GM12878 (cell line): Measurements from ENCODE around the gene DST. TPM values are rescaled to one million over a fixed set of nuclear protein-coding genes. Genes with fewer than 3 reads are reported as not detected.

Source experiments
- ATAC-seq: fragments of 200-7000 bp; cut with Tn5 transposase; 3 replicates; pipeline ENCODE4 v1.9.1; 2020; ENCODE audit warnings: mild to moderate bottlenecking, moderate library complexity
- BruUV-seq: library from RNA; stranded (reverse); fragments of 400-500 nt; replicated peaks from 2 replicates; lab custom pipeline; 2021; lab: Mats Ljungman, UMichigan
- CTCF ChIA-PET: fragments of 300-600 bp; sonication (Branson Sonifier 250); formaldehyde crosslinking; extraction: SDS; loops from one replicate; lab custom pipeline; 2021; ENCODE audit warnings: inconsistent platforms; lab: Yijun Ruan, JAX
- POLR2A ChIA-PET: fragments of 350-600 bp; formaldehyde crosslinking; extraction: SDS; loops from one replicate; lab custom pipeline; 2021; ENCODE audit warnings: inconsistent platforms; lab: Charles Lee
- RAD21 ChIA-PET: fragments of 300-600 bp; sonication (Branson Sonifier 250); formaldehyde crosslinking; loops from one replicate; lab custom pipeline; 2023; ENCODE audit warnings: antibody characterized with exemption; ENCODE audit not compliant: unreplicated experiment; lab: Charles Lee
- SMC1A ChIA-PET: fragments of 300-600 bp; sonication (Branson Sonifier 250); formaldehyde crosslinking; loops from one replicate; lab custom pipeline; 2023; ENCODE audit not compliant: unreplicated experiment, uncharacterized antibody; lab: Charles Lee
- DNase-seq: peaks from one replicate; pipeline ENCODE4 v3.0.0-alpha.2; 2011; ENCODE audit warnings: low read depth, low spot score
- FAIRE-seq: peaks from 3 replicates; lab custom pipeline; 2011; peaks lifted over from hg19 to GRCh38; lab: Jason Lieb, UNC
- H2AFZ ChIP-seq: 2 replicates; pipeline ENCODE4 v1.6.0; 2011; ENCODE audit warnings: low read depth, low read length, control low read depth; ENCODE audit not compliant: control insufficient read depth
- H3K27ac ChIP-seq: 2 replicates; pipeline ENCODE4 v1.5.1; 2011; ENCODE audit warnings: control low read depth; ENCODE audit not compliant: control insufficient read depth, insufficient read depth
- H3K27me3 ChIP-seq, 2 experiments: replicated peaks in 1 of 2; 2 replicates each; pipeline versions ENCODE4 v1.6.0 to v1.6.1; 2011; ENCODE audit warnings: low read length in 1 of 2; ENCODE audit not compliant: control insufficient read depth in 2 of 2, insufficient read depth in 2 of 2
- H3K36me3 ChIP-seq, 2 experiments: 2 replicates each; pipeline ENCODE4 v1.5.1; 2011; ENCODE audit warnings: low read length in 1 of 2; ENCODE audit not compliant: control insufficient read depth in 2 of 2, insufficient read depth in 2 of 2
- H3K4me1 ChIP-seq: 2 replicates; pipeline ENCODE4 v1.6.1; 2011; ENCODE audit warnings: mild to moderate bottlenecking, low read length, moderate library complexity, mixed read lengths; ENCODE audit not compliant: control insufficient read depth, insufficient read depth
- H3K4me2 ChIP-seq: 2 replicates; pipeline ENCODE4 v1.6.0; 2011; ENCODE audit warnings: control low read depth; ENCODE audit not compliant: control insufficient read depth, insufficient read depth
- H3K4me3 ChIP-seq: fragments of 200-600 bp; sonication (generic); 2 replicates; pipeline ENCODE4 v1.5.1; 2016
- H3K79me2 ChIP-seq: 2 replicates; pipeline ENCODE4 v1.6.0; 2011; ENCODE audit warnings: low read length; ENCODE audit not compliant: control insufficient read depth, insufficient read depth
- H3K9ac ChIP-seq: 2 replicates; pipeline ENCODE4 v1.8.0; 2011; ENCODE audit warnings: low read length, control low read depth, mixed read lengths; ENCODE audit not compliant: control insufficient read depth, insufficient read depth
- H3K9me3 ChIP-seq: replicated peaks from 3 replicates; pipeline ENCODE4 v1.5.1; 2011; ENCODE audit warnings: mild to moderate bottlenecking, low read length; ENCODE audit not compliant: control insufficient read depth, insufficient read depth
- H4K20me1 ChIP-seq: 2 replicates; pipeline ENCODE4 v1.6.0; 2011; ENCODE audit not compliant: control insufficient read depth, insufficient read depth
- CHD4 ChIP-seq: fragments of 200-600 bp; sonication (generic); IDR thresholded peaks from 2 replicates; pipeline ENCODE4 v1.6.1; 2016; ENCODE audit warnings: mild to moderate bottlenecking
- EGR1 ChIP-seq, 2 experiments: IDR thresholded peaks; 1 replicate in 1 of 2; 2 replicates in 1 of 2; pipeline ENCODE4 v1.6.1; 2011 to 2012; ENCODE audit warnings: low read depth in 2 of 2, low read length in 2 of 2, borderline replicate concordance in 1 of 2, mild to moderate bottlenecking in 1 of 2, moderate library complexity in 1 of 2
- HDGF ChIP-seq: fragments of 450-650 bp; IDR thresholded peaks from 2 replicates; pipeline ENCODE4 v1.6.1; 2016; ENCODE audit warnings: antibody characterized with exemption
- MEF2A ChIP-seq: IDR thresholded peaks from 2 replicates; pipeline ENCODE4 v1.6.1; 2011; ENCODE audit warnings: low read depth, mild to moderate bottlenecking, low read length, moderate library complexity; ENCODE audit not compliant: insufficient read depth
- POLR2A ChIP-seq: IDR thresholded peaks from 2 replicates; pipeline ENCODE4 v1.6.1; 2011; ENCODE audit warnings: low read depth, mild to moderate bottlenecking, low read length
- POLR2AphosphoS2 ChIP-seq: IDR thresholded peaks from 2 replicates; pipeline ENCODE4 v1.6.1; 2011; ENCODE audit warnings: low read depth, mild to moderate bottlenecking, low read length, improper control_type of control experiment, moderate library complexity
- SRF ChIP-seq, 2 experiments: IDR thresholded peaks; 2 replicates each; pipeline ENCODE4 v1.6.1; 2011; ENCODE audit warnings: low read depth in 2 of 2, low read length in 2 of 2, mild to moderate bottlenecking in 1 of 2, moderate library complexity in 1 of 2
- ZBTB33 ChIP-seq: fragments of 450-650 bp; IDR thresholded peaks from 2 replicates; pipeline ENCODE4 v1.6.1; 2017; ENCODE audit warnings: mild to moderate bottlenecking
- WGBS: methylation state at CpG from one replicate; pipeline ENCODE4 v1.1.6; 2016; ENCODE audit warnings: low lambda C conversion rate; ENCODE audit not compliant: insufficient replicate concordance, insufficient coverage; ENCODE audit errors: missing lambda C conversion rate; 5-methylcytosine and 5-hydroxymethylcytosine counted together
- in situ Hi-C: fragments of 300-500 bp; cut with MboI; formaldehyde crosslinking; loops from 9 replicates; pipeline ENCODE4 v1.14.3; 2018; ENCODE audit warnings: mixed read lengths
- intact Hi-C: fragments of 100-400 bp; cut with micrococcal nuclease; formaldehyde crosslinking; loops from one replicate; pipeline ENCODE4 v1.14.2; 2022; ENCODE audit not compliant: unreplicated experiment
- polyA plus RNA-seq, 11 experiments: library from polyadenylated mRNA; depleted of rRNA in 4 of 11; unstranded in 6 of 11; stranded (reverse) in 5 of 11; fragments of >200 nt; fragmentation: Nextera tagmentation in 4 of 11; fragmentation: Illumina TruSeq in 1 of 11; extraction: Ambion mirVana in 4 of 11; extraction: Trizol in 1 of 11; gene quantifications; 1 replicate in 1 of 11; 2 replicates in 10 of 11; pipeline versions ENCODE4 v1.2.1 to v1.2.3, GENCODE V29; 2011 to 2016; ENCODE audit warnings: inconsistent platforms in 2 of 11, missing spikeins in 2 of 11, low read depth in 1 of 11
- total RNA-seq, 4 experiments: library from RNA; depleted of rRNA in 3 of 4; stranded (reverse); fragments of >200 nt in 3 of 4; fragmentation: Illumina TruSeq in 1 of 4; extraction: Trizol in 1 of 4; gene quantifications; 2 replicates each; pipeline versions ENCODE4 v1.2.1 to v1.2.3, GENCODE V29; 2013 to 2021
- TF ChIP-seq, protein P1 (sequence below): IDR thresholded peaks from 2 replicates; pipeline ENCODE4 v1.6.1; 2012; ENCODE audit warnings: low read depth, low read length, improper control_type of control experiment
- TF ChIP-seq, protein P2 (sequence below): IDR thresholded peaks from 2 replicates; pipeline ENCODE4 v1.6.1; 2011; ENCODE audit warnings: borderline replicate concordance, low read depth, mild to moderate bottlenecking, moderate library complexity, mixed read lengths, low read length; ENCODE audit not compliant: insufficient read depth; ENCODE audit errors: extremely low read length
- TF ChIP-seq, protein P3 (sequence below): fragments of 150-350 bp; IDR thresholded peaks from 2 replicates; pipeline ENCODE4 v1.6.1; 2014; ENCODE audit warnings: mild to moderate bottlenecking, low read depth, low read length

DST gene
- total and polyA plus RNA-seq, 10 of the 15 experiments (the other 5 are each of a cell fraction or from before 2014, with no cell fraction given) = 32.1 to 156 (median 75.0) TPM

- in situ Hi-C loops (no loop called here), intact Hi-C loops (no loop called here)
- DNase-seq (no peak), ATAC-seq (peak; percentile 42; the same call in 2 of the 3 replicates), FAIRE-seq (no peak)
- no peaks in the 10 kb centered on the region for H4K20me1 ChIP-seq
- H3K27me3 ChIP-seq = no peaks in the 10 kb centered on the region
- TF ChIP-seq, protein P1, sequence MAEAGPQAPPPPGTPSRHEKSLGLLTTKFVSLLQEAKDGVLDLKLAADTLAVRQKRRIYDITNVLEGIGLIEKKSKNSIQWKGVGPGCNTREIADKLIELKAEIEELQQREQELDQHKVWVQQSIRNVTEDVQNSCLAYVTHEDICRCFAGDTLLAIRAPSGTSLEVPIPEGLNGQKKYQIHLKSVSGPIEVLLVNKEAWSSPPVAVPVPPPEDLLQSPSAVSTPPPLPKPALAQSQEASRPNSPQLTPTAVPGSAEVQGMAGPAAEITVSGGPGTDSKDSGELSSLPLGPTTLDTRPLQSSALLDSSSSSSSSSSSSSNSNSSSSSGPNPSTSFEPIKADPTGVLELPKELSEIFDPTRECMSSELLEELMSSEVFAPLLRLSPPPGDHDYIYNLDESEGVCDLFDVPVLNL = no peak
- TF ChIP-seq MEF2A = no peak
- no peak for TF ChIP-seq ZBTB33
- TF ChIP-seq POLR2A = no peak
- TF ChIP-seq, protein P2, sequence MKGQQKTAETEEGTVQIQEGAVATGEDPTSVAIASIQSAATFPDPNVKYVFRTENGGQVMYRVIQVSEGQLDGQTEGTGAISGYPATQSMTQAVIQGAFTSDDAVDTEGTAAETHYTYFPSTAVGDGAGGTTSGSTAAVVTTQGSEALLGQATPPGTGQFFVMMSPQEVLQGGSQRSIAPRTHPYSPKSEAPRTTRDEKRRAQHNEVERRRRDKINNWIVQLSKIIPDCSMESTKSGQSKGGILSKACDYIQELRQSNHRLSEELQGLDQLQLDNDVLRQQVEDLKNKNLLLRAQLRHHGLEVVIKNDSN = no peak
- no peak for TF ChIP-seq HDGF
- TF ChIP-seq CHD4 = no peak
- no peak for TF ChIP-seq POLR2AphosphoS2
- TF ChIP-seq EGR1 (IDR thresholded peaks at IDR 0.05; ENCODE audit: borderline replicate concordance in 1 of 2, low read depth in 2 of 2, low read length in 2 of 2) = no peak
- no peak for TF ChIP-seq SRF (IDR thresholded peaks at IDR 0.05; ENCODE audit: low read depth in 2 of 2, low read length in 2 of 2)
- TF ChIP-seq, protein P3, sequence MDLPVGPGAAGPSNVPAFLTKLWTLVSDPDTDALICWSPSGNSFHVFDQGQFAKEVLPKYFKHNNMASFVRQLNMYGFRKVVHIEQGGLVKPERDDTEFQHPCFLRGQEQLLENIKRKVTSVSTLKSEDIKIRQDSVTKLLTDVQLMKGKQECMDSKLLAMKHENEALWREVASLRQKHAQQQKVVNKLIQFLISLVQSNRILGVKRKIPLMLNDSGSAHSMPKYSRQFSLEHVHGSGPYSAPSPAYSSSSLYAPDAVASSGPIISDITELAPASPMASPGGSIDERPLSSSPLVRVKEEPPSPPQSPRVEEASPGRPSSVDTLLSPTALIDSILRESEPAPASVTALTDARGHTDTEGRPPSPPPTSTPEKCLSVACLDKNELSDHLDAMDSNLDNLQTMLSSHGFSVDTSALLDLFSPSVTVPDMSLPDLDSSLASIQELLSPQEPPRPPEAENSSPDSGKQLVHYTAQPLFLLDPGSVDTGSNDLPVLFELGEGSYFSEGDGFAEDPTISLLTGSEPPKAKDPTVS = no peak
- H3K9me3 ChIP-seq = no peaks in the 10 kb centered on the region; the same call in none of the 3 replicates
- POLR2A ChIA-PET = interaction anchor here (1.0 kb wide), 1 partner anchor 175 kb away, joined by 6 read pairs; no protein-coding TSS in a partner anchor
- H3K27ac ChIP-seq = no peak overlapping the region; the same call in 1 of the 2 replicates
- CTCF ChIA-PET = interaction anchor here (0.6 to 1.9 kb wide), 4 partner anchors 12 to 33 kb away, joined by 3 to 6 read pairs (median 4); no protein-coding TSS in a partner anchor
- H3K79me2 ChIP-seq = peaks cover 8% of the 10 kb centered on the region
- WGBS = 0% methylated on average over 1 of the region's 1 CpG
- peaks cover 0 to 3% of the 10 kb centered on the region in 2 experiments; a peak in 1 of 4 replicates for H3K36me3 ChIP-seq
- SMC1A ChIA-PET = interaction anchor here (1.7 kb wide), 1 partner anchor 17 kb away, joined by 7 read pairs; no protein-coding TSS in a partner anchor
- no peak overlapping the region for H3K4me2 ChIP-seq
- no TSS peak for BruUV-seq
- RAD21 ChIA-PET = no interaction called here
- H3K4me3 ChIP-seq = no peak overlapping the region
- no peak overlapping the region for H2AFZ ChIP-seq
- H3K9ac ChIP-seq = no peak overlapping the region
- no peaks in the 10 kb centered on the region; the same call in 1 of the 2 replicates for H3K4me1 ChIP-seq
These were observed 28.5 kb upstream of the DST start for GRCh38 chr6:56671160-56671559.
